CD1c-positive myeloid dendritic cell (primary cell): ENCODE data around the gene FGF14.
A peak's percentile ranks its signal among the peaks of the same experiment; 100 is the strongest.
"Not testable (repeated sequence)": the region's sequence is repeated elsewhere in the genome, so short reads cannot be mapped to it uniquely, and the experiment has no call there.

Source experiments
- DNase-seq: peaks from one replicate; pipeline ENCODE4 v3.0.0-alpha.2; 2016; ENCODE audit errors: extremely low spot score

The FGF14 gene

DNA sequence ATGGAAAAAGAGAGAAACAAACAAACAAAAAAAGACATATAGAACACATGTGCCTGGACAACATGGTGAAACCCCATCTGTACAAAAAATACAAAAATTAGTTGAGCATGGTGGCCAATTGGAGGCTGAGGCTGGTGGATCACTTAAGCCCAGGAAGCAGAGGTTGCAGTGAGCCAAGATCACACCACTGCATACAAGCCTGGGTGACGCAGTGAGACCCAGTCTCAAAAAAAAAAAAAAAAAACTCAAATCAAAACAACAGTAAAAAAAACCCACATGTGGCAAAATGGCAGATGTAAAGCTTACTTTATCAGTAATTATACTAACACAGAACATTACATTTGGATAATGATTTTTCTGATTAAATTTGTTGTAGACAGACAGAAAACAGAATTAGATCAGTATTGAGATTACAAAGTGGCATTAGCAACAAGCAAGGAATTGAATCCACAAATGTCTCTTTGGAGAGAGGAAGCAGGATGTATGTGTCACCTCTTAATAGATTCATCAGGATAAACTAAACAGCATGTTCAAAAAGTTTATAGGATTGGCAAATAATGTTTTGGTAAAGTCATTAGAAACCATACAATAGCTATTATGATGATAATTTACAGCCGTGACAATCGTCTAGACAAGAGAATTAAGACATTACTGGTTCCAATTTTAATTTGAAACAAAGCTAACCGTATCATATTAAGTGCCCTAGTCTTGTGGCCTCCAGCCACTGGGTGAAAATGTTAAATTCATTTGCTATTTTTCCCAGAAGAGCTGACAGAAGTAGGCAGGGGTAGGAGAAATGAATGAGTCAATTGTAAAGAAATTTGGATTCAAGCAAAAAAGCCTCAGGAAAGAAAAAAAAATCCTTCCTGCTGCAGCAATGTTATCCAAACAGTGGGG is 206.0 kb downstream of the FGF14 start:
- DNase-seq: no peak

DNA sequence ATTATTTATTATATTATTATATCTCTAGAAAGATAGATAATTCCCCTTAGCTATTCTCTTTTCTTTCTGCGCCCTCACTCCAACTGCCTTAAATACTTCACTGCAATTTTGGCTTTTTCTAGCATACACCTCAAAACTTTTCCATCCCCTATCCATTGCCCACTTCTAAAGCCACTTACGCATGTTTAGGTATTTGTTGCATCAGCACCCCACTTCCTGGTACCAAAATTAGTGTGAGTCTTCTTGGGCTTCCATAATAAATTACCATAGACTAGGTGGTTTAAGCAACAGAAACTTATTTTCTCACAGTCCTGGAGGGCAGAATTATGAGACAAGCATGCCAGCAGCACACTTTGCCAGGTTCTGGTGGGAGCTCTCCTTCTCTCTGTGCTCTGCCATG is 209.0 kb downstream of the FGF14 start:
- DNase-seq: no peak

DNA sequence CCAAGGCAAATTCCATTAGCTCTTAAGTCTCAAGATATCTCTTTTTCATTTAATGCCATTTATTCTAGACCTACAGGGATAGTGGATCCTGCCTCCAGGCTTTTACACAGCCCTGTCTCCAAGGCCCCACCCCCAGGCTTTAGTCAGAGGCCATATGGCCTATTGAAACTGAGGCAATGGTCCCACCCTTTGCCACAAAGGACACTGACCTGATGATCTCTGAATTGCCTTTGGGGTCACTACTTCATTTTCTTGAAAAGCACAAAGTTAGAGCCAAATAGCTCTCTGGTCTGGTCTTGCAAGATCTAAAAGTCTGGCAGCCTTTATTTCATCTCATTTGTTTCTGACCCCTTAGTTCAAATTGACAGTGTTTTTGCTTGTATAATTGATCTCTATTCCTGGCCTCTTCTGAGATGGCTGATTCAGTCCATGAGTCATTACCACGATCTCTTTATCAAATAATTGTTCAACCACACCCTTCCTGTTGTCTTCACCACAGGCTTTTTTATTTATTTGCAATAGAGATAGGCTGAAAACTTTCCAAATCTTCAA is 209.8 kb downstream of the FGF14 start:
- no peak for DNase-seq

DNA sequence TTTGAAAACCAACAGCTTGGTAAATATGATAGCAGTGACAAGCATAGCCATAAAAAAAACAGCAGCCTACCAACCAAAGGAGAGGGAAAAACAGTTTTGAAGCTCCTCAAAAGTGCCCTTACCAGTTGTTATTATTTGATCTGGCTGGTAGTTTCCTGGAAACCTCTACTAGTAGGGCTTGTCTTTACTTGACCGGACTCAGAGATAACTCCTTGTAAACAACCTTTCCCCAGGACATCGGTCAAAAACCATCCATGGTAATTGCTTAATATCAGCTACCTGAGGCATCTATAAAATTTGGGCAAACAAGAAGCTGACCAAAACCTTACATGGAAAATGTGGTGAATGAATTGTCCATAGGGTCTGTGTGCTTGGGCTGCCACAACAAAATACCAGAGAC is 210.9 kb downstream of the FGF14 start:
- DNase-seq: no peak

DNA sequence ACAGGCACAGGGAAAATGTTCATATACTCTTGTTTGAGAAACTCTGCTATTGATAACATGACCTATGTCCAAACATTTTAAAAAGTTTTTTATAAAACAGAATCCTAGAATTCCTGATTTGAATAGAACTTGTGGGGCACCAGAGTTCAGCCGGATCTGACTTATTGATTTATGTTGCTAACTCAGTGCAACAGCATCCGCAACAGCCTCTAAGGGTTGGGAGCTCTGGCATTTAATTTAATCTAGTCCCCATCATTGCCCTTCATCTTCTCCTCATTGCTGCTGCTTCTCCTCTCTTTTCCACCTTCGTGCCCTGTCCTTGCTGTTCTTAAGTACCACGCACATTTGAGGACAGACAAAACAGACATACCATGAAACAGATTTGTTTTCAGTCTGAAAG is 214.5 kb downstream of the FGF14 start:
- DNase-seq: no peak

DNA sequence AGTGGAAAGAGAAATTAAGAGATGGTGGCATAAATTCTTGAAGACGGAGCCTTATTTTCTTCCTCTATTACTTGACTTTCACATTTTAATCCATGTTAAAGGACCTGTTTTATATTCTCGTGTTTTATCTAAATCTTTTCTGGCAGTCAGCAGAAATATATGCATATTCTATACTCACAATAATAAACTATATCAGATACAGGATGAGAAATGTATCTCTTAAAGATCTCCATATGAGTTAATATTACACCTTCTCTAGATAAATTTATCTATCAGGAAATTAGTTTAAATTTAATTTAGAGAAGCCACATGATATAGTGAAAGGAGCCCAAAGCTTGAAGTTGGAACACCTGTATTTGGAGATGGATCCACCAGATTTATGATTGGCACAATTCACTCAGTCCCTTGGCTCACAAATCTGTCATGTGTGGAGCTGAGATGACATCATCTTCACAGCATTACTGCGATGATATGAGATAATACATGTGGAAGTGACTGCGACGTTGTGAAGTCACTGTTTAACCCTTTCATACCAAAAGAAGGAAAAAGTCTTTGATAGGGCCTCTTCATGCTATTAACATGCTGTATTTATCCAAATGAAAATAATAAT is 216.4 kb downstream of the FGF14 start:
- no peak for DNase-seq

DNA sequence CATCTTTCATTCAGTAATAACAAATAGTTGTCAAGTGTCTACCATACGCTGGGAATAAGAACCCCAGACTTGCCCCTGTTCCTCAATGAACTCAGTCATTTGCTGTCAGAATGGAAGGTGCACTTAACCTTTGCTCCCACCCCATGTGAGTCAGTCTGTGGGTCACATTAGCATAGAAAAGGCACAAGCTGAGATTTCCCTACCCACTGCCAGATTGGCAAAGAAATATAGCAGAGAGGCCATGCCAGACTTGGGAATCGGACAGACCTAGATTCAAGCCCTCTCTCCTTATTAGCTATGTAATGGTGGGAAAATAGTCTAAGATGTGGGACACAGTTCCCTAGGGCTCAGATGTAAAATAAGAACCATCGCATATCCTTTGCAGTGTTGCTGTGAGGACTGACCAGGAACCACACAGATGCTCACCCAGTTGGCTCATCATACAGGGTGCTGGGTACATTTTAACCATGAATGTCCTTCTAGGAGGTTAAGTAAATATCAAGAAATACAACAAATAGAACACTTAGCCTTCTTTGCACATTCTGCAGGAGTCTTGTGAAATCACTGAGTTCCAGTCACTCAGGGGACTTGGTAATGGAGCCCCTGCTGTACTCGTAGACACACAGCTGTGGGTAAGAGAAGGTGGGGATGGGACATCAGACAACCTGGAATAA is 218.2 kb downstream of the FGF14 start:
- DNase-seq: no peak

DNA sequence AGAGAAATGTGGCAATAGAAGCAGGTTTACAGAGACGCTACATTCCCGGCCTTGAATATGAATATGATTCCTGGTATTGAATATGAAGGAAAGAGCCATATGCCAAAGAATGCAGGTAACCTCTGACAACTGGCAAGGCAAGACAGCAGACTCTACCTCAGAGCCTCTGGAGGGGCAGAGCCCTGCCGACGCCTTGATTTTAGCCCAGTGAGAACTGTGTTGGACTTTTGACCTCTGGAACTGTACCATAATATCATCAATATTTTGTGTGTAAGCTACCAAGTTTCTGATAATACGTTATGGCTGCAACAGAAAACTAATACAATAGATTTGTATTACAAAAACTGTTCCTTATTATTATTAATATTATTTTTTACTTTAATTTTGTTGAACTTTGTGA is 219.7 kb downstream of the FGF14 start:
- no peak for DNase-seq

DNA sequence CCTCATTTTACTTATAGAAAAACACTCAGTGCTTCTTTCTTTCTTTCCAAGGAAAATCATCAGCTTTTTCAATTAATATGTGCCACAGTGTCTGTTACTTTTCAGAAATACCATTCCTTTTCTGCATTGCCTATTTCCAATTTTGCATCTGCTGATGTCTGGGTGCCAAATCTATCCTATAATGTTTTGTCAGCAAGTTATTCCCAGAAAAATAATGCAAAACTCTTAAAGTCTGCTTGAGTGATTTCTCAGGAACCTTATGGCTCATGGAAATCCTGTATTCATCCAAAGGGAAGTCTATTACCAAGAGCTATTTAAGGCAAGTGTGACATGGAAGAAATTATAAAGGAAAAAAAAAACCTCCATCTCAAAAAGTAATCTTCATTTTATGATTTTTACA is 224.4 kb downstream of the FGF14 start:
- DNase-seq: no peak

DNA sequence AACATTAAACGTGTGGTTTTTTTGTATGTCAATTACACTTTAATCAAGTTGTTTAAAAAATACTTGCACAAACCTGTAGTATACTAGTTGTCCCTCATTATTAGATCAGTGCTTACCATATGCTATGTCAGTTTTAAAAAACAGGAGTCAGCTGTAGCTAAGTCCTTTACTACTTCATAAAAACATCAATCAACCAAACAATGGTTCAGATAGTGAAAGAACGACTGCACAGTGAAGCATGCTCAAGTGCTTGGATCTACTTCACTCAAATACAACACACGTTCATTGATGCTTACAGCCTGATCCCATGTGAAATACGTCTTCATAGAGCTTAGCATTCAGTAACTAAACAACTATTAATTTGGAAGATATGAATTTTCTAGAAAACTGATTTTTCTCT is 225.0 kb downstream of the FGF14 start:
- DNase-seq: no peak

DNA sequence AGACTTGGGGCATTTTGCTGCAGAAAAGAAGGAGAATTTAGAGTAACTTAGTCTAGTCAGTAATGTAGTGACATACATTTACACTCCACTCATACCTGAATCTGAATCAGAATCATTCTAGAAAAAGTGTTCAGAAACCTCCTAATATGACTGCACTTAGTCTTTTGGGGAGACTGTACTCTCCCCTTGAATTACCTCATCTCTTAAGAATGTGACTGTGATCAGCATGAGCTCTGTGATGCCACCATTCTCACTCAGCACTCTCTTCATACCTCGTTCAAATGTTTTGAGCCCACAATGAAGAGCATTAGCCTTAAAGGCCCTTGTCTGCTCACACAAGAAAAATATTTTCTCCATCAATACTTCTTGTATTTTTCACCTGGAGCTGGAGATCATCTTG is 229.4 kb downstream of the FGF14 start:
- DNase-seq: no peak

DNA sequence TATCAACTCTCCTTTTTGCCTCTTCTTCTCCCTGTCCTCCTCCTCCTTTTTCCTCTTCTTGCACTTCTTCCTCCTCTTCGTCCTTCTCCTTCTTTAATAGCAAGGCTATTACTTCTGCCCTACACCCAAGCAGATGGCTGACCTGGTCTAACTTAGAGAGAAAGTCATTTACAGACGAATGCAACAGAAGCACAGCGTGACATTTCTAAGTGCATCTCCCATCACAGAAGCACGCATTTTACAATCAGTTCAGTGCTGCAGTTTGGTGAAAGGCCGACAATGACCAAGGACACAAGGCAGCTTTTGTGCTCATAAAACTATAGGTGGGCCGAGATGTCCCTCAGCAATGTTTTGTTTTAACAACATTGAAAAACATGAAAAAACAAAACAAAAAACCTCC is 231.5 kb downstream of the FGF14 start:
- DNase-seq: no peak

DNA sequence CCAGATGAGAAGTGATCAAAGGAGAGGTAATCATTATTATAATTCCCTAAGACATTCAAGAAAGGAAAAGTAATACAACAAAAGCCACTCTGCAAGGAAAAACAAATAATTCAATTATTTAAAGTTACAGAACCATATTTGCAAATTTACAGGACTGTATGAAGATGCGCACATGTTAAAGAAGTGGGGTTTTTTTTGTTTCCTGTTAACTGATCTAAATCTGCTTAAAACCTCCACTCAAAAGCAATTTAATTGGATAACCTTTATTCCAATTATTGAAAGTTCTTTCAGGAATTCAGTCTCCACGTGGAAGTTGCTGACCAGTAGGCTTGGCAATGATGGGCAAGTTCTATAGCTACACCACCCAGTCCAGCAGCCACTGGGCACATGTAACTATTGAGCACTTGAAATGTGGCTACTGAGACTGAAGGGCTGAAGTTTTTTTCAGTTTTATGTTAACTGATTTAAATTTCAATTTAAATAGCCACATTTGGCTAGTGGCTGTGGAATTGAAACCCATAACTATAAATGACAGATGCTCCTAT is 232.3 kb downstream of the FGF14 start:
- DNase-seq: no peak

DNA sequence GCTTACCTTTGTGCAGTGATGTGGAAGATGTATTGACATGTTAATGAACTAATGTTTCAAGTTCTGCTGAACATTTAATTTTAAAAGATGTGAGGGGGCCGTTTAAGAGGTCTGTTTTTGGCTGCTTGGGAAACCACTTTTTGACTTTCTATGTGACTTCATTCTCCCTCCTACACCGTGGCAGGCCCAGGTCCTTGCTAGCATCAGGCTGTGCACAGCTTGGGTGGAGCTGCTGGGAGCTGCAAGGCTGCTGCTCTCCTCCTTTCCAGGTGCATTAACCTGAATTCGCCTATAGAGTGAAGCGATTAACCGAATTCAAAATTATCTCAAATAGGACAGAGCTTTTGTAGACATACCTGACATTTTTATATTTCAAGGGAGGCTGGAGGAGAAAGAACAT is 249.1 kb downstream of the FGF14 start:
- no peak for DNase-seq

DNA sequence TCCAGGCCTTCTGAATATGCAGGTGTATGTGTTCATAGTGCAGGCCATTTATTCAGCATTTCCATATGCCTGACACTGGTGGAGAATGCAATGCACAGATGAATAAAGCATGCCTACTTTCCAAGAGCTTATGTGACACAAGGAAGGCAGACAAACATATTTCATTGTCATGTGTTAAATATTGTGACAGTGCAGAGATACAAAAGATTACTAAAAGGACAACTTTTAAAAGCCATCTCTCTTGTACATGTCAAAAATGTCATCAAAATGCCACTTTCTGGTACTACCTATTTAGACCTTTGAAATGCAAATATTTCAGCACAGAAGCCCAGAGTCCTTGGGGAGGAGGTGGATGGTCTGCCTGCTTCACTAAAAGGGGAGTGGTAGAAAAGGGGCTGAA is 254.5 kb downstream of the FGF14 start:
- no peak for DNase-seq

DNA sequence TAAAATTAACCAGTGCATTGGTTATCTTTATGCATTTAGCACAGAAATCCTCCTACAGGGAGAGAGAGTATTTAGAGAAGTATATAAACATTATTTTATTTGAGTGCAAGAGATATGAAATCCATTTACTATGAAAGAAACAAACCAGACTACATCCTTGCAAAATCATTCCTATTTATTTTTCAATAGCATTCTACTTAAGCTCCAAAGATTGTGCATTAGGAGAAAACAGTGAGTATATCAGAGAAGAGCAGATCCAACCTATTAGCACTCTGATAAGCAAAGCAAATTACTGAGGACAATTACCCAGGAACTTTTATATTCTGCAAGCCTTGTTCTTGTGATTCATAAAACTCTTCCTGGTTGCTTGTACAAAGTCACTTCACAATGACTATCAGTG is 256.1 kb downstream of the FGF14 start:
- no peak for DNase-seq

DNA sequence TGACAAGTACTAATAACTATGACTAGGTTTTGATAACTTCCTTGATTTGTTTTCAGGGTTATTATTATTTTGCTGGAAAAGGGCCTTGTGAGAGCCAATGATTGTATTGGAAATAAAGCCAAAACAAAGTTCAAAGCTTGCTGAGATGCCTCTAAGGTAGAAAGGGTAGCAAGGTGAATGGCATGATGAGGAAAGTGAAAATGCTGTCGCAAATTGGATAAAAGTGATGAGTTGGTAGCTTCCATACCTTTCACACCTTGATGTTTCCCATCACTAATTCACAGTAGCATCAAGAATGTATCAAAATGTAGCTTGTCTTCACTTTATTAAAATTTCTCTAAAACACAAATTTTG is 259.4 kb downstream of the FGF14 start:
- DNase-seq: no peak

DNA sequence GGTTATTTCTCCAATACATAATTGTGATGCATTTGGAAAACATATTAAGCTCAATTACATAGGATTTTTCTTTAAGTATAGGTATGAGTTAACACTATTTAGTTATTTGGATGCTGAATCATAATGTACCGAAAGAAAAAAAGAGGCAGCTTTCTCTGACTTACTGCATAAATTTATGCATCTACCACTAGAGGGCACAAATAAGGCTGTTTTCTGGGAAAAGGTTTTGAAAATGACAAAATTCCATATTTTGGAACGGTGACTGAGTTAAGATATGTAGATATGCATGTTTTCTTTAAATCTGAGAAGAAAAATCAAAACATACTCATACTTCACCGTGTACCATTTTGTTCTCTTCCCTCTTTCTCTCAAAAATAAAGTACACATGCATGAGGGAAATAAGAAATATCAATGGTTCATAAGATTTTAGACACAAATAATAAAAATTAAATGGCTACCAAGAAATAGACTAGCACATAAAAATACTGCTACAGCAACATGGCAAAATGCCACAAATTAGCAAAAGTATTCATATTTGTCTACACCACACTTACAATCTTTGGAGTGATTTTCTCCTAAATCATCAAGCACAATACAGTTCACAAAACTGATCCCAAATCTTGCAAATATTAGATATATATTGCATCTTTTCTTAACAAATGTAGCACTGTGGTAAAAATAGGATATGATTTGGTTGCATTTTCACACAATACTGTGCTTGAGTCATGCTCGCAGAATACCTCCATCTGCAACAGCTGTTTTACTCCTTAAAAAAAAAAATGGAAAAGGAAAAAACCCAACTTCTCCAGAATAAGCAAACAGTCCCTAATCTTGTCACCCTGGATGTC is 260.0 kb downstream of the FGF14 start:
- DNase-seq: peak; percentile 6

DNA sequence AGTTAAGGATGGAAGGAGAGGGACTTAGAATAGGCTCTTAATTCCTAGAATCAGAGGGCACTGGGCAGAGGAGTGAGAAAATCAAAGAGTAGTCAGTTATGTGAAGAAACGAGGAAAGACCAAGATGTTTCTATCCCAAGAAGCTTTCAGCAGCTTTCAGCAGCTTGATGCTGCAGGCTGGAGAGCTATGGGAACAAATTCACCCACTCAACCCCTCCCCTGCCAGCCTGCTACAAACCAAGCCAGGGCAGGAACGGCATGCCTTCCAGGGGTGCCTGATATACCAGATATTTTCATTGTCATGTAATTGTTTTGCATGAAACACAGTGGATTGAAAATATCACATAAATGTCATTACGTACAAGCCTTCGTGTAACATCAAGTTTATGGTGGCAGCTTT is 262.2 kb downstream of the FGF14 start:
- no peak for DNase-seq

DNA sequence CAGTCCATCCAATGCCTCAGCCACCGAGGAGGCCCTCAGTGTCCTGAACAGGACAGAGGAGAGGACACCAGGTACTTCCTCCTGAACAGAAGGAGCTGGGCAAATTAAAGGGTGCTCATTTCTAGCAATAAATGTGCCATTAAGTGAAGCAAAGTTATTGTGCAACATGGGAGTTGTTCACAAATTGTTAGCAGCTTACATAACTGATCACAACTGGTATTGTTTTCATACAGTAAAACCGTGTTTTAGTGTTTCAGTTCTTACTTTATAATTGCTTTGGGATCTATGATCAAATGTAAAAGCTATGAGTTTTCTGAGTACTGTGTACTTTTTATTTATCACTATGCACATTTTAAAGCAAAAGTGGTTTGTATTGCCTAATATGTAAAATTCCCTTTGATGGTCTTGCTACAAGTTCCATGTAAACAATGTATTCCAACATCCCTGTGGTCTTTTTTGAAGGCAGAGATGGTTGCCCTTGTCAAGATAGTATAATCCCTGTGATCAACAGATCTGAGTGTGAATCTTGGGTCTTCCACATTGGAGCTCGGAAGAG is 263.1 kb downstream of the FGF14 start:
- DNase-seq: no peak

DNA sequence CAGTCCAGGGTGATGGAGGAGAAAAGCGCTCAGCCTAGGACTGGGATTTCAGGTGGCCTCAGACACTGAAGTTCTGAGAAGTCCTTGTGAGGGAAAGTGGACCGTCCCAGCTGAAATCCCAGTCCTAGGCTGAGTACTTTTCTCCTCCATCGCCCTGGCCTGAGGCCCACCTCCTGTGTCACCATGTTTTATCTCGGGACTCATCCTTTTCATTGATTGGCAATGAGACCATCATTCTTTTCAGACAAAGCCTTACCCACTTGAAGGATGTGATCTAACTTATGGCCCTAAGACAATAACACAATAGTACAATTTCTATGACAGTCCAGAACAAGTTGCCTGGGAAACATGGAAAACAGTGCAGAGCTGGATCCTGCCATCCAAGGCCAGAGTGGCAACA is 263.9 kb downstream of the FGF14 start:
- DNase-seq: not testable (repeated sequence)
